HG03064 (cell line): ENCODE results near the gene DET1.
"Not testable (repeated sequence)": the region's sequence is repeated elsewhere in the genome, so short reads cannot be mapped to it uniquely, and the experiment has no call there.

Experiments used
- ATAC-seq: cut with Tn5 transposase; IDR thresholded peaks from one replicate; pipeline ENCODE4 v1.9.1; 2021; ENCODE audit warnings: low read depth; ENCODE audit not compliant: unreplicated experiment

Gene DET1

GRCh38 chr15:88505721-88506120 is 40.8 kb downstream of the DET1 start:
- no peak for ATAC-seq

DNA sequence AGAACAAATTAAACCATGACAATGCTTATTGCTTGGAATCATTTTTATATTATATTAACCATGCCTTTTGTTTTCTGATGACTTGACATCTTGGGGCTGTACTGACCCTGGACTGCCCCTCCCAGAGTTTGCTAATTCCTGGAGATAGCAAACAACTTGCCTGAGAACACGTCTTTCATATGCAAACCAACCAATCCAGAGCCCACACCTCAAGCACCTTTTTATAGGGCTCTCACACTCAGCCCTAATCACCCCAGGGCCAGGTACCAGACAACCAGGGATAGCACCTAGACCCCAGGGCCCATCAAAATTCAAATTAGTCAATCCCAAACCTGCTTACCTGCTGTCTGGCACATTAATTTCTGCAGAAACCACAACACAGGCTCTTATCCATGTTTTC is 42.0 kb downstream of the DET1 start:
- no peak for ATAC-seq

DNA sequence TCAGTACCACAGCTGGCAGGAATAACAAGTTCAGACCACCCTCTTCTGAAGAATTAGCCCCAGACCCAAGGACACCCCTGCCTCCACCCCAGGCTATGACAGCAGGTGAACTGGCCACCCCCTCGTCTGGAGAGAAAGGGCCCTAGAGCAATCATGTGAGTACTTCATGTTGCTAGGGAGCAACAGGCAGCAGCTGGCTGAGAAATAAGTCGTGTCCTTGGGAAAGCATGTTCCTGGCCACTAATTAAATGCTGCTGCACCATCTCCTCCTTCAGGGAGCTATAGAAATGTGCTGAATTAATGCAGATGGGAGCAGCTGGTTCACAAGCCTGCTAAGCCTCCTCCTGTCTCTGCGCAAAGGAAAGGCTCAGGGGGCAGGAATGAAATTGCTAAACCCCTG is 47.5 kb downstream of the DET1 start:
- ATAC-seq = no peak

DNA sequence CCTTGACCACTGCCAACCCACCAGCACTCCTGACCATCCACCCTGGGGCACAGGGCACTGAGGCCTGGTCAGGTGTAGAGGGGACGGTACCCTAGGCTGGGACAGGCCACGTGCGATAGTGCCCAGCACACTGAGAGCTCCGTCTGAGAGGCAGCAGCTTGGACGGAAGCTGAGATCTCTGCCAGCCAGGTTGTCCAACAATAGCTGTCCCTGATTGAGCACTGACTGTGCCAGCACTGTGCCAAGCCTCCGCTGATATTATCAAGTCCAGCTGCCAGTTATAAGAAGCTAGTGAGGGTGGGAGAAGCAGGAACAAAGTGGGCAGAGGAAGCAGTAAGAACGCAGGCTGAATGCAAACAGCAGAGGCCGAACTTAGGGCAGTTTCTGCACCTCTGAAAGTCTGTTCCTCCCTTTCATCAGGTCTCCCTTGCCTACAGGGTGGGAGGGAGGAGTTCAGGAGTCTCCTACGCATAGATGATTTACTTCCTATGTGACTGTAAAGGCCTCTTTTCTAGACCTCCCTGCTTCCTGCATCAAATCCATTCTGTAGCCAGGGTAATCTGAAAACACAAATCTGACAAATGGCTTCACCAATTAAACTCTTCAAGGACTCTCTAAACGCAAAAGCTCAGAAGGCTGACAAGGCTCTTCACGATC is 49.2 kb downstream of the DET1 start:
- no peak for ATAC-seq

GRCh38 chr15:88493844-88494243 is 52.6 kb downstream of the DET1 start:
- no peak for ATAC-seq

DNA sequence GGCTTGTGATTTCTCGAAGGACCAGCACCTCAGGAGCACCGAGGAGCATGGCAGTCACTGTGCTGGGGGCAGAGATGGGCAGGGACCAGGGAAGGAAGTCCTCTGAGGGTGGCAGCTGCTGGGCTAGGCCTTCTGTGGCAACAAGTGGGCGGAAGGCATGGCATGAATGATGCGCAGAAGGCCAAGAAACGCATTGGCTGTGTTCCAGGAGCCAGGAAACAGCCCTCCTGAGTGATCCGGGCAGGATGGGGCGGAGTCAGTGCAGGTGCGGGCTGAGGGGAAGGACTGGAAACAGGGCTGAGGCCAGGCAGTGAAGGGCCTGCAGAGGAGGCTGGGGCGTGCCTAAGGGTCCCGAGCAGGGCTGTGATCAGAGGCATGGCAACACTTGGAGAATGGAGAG is 55.3 kb downstream of the DET1 start:
- ATAC-seq = no peak

- ATAC-seq = no peak
These were observed 56.4 kb downstream of the DET1 start for GRCh38 chr15:88490036-88490435.

DNA sequence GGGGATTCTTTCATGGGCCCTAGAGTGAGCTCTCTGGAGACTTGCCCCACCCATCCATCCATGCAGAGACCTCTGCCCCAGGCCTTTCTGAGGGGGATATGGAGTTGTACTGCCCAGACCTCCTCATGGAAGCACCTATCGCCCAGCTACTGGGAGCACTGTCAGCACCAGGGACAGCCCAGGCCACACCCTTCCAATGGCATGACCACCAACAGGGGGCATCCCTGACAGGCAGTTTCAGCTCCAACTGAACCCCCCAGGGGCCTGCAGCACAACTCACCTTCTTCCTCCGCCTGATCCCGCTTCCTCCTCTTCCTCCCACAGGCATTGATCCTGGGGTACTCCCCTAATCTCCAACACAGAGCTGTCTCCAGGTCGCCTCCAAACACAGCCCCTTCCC is 57.2 kb downstream of the DET1 start:
- no peak for ATAC-seq

- no peak for ATAC-seq
These were observed 58.5 kb downstream of the DET1 start for GRCh38 chr15:88487796-88488523.

GRCh38 chr15:88487178-88487795 is 59.2 kb downstream of the DET1 start:
- ATAC-seq = no peak

DNA sequence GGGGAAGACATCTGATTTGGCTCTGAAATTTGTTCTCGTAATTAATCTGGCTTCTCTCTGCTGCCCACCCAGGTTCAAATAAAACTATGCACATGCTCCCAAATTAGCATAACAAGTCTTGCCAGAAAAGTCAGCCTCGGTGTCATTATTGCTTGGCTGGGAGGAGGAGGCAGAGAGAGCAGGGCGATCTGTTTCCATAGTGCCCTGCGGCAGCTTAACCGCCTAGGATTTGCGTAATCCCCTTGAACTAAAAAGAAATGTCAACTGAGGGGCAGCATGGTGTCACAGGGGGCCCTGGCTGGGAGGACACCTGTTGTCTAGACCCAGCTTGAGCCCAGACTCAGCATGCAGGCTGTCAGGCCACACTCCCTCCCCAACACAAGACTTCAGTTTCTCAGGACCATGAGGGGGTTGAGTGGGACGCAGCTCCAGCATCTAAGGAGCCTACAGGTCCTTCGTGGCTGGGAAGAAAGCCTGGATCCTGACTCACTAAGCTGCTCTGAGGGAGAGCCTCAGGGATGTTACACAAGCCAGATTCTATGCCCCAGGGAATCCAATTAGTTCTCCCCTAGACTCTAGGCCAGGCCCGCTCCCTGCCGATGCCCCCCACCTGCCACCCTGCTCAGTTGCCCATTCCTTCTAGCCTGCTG is 61.7 kb downstream of the DET1 start:
- no peak for ATAC-seq

- no peak for ATAC-seq
These were observed 64.2 kb downstream of the DET1 start for GRCh38 chr15:88482263-88482662.

- ATAC-seq = no peak
These were observed 65.5 kb downstream of the DET1 start for GRCh38 chr15:88480981-88481380.

DNA sequence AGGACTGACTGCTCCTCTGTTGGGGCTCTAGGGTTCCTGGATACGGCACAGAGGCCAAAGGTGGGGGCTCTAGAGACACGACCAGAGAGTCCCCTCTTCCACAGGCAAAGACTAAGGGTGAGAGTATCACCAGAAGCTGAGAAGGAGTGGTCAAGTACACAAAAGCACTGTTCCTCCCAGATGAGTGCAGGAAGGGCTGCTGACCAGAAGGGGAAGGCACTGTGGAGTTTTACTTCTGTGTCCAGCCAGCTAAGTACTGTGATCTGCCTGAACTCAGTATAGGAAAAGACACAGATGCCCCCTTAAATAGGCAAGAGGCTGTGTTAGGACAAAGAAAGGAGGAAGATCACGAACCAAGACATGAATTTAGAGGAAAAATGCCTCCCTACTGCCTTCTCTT is 67.3 kb downstream of the DET1 start:
- no peak for ATAC-seq

DNA sequence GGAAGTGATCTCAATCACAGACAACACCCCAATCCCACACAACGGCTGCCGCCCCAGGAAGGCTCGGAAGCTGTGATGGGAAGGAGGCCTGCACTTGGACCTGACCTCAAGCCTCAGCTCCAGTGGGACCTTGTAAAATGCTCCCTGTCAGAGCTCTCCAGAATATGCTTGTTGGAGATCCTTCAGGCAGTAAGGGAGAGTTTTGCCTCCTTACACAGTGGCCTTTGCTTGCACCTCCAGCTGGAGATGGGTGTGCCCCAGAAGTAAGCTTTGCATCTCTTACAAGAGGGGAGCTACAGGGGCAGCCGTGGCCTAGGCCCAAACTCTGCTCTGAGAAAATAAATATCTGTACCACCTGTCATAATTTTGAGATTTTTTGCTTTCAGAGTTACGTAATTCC is 68.6 kb downstream of the DET1 start:
- ATAC-seq = no peak

- ATAC-seq = no peak
These were observed 69.4 kb downstream of the DET1 start for GRCh38 chr15:88477126-88477525.

DNA sequence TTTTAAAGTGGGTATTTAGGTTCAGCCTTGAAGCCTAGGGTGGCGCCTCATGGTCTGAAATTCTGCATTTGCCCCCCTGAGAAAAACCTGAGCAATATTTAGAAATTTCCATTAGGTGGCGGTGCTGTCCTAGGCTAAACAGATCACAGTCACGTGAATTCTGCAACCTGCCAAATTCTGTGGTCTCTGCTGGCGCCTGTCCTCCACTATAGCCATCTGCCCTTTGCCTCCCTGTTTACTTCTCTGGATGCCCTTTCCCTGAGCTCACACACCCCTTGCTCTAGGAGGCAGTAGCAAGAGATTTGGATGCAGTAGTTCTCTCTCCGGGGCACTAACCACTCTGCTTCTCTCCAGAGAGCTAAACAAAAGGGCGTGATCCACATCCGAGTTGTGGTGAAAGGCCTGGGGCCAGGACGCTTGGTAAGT is 69.8 kb downstream of the DET1 start:
- ATAC-seq = no peak

- not testable (repeated sequence) for ATAC-seq
These were observed 72.7 kb downstream of the DET1 start for GRCh38 chr15:88473661-88474293.

- ATAC-seq = no peak
These were observed 74.3 kb downstream of the DET1 start for GRCh38 chr15:88472225-88472624.

- no peak for ATAC-seq
These were observed 75.7 kb downstream of the DET1 start for GRCh38 chr15:88470625-88471372.
